ENCODE measurements around the gene NCOA3. TPM values are rescaled to one million over a fixed set of nuclear protein-coding genes. Genes with fewer than 3 reads are reported as not detected.

NCOA3 gene
- total and polyA plus RNA-seq, 10 of the 15 experiments (the other 5 are each of a cell fraction or from before 2014, with no cell fraction given): 16.9 to 96.2 (median 73.6) TPM

- no peak for TF ChIP-seq E4F1 (IDR thresholded peaks at IDR 0.05; ENCODE audit: borderline replicate concordance, partially characterized antibody)
- no peak for TF ChIP-seq EED (IDR thresholded peaks at IDR 0.05; ENCODE audit: low read depth)
- TF ChIP-seq POLR2AphosphoS5 (IDR thresholded peaks at IDR 0.05; ENCODE audit: low read length): no peak
- peak; percentile 27; the same call in 1 of the 2 replicates for TF ChIP-seq GATAD2B (conservative IDR thresholded peaks at IDR 0.05; ENCODE audit: low read depth)
- no peak for TF ChIP-seq RCOR1 (conservative IDR thresholded peaks at IDR 0.05; ENCODE audit: low read depth, low read length)
- TF ChIP-seq FOS (IDR thresholded peaks at IDR 0.05; ENCODE audit: borderline replicate concordance, extremely low read depth, insufficient read length): no peak
- TF ChIP-seq ZBTB4 (CRISPR knock-in tag; IDR thresholded peaks at IDR 0.05): no peak
- no peak for TF ChIP-seq STAT1 (conservative IDR thresholded peaks at IDR 0.05)
- no peak for TF ChIP-seq PAX5 (IDR thresholded peaks at IDR 0.05; ENCODE audit: borderline replicate concordance, low read depth, low read length)
- no peak for TF ChIP-seq POLR2A (IDR thresholded peaks at IDR 0.05; ENCODE audit: low read depth, low read length)
- peak; percentile 89; the same call in 1 of the 2 replicates for TF ChIP-seq TCF12 (IDR thresholded peaks at IDR 0.05; ENCODE audit: low read depth, low read length)
- TF ChIP-seq IRF3 (IDR thresholded peaks at IDR 0.05): no peak
- no peak for TF ChIP-seq TCF7 (IDR thresholded peaks at IDR 0.05; ENCODE audit: borderline replicate concordance)
- no peak for TF ChIP-seq ASH2L (IDR thresholded peaks at IDR 0.05; ENCODE audit: borderline replicate concordance, low read depth)
- TF ChIP-seq CBFB (IDR thresholded peaks at IDR 0.05; ENCODE audit: low read depth): no peak
- TF ChIP-seq ZBTB11 (CRISPR knock-in tag; IDR thresholded peaks at IDR 0.05): no peak
- TF ChIP-seq KLF5 (IDR thresholded peaks at IDR 0.05; ENCODE audit: partially characterized antibody): no peak
- no peak for TF ChIP-seq CHD4 (IDR thresholded peaks at IDR 0.05)
- no peak for TF ChIP-seq DPF2 (IDR thresholded peaks at IDR 0.05)
- no peak for TF ChIP-seq ELK1 (IDR thresholded peaks at IDR 0.05; ENCODE audit: low read depth, low read length)
These were observed 73.1 kb downstream of the NCOA3 start (continued) for GRCh38 chr20:47574616-47575364.

All from GM12878 (cell line).